Uterus (tissue), 4 donors: ENCODE measurements around the gene ZNF512B. TPM values are rescaled to one million over a fixed set of nuclear protein-coding genes. Genes with fewer than 3 reads are reported as not detected.
A peak's percentile ranks its signal among the peaks of the same experiment; 100 is the strongest.
"Not testable (repeated sequence)": the region's sequence is repeated elsewhere in the genome, so short reads cannot be mapped to it uniquely, and the experiment has no call there.

Experiments used
- DNase-seq, 2 donors: peaks; one replicate each; pipeline ENCODE4 v3.0.0-alpha.2; 2019 to 2020
- H3K27ac ChIP-seq, 2 donors: fragments of 200-600 bp; sonication (generic); 1 replicate in 1 of 2; 2 replicates in 1 of 2; pipeline ENCODE4 v1.5.1; 2016 to 2018
- H3K27me3 ChIP-seq, 2 donors: fragments of 200-600 bp; sonication (generic); one replicate each; pipeline ENCODE4 v1.5.1; 2018 to 2019; ENCODE audit warnings: control low read depth in 1 of 2
- H3K36me3 ChIP-seq, 2 donors: fragments of 200-600 bp; sonication (generic); one replicate each; pipeline ENCODE4 v1.5.1; 2019; ENCODE audit warnings: control low read depth in 1 of 2
- H3K4me1 ChIP-seq, 2 donors: fragments of 200-600 bp; sonication (generic); one replicate each; pipeline ENCODE4 v1.5.1; 2018 to 2019; ENCODE audit warnings: control low read depth in 1 of 2
- H3K4me3 ChIP-seq, 2 donors: fragments of 200-600 bp; sonication (generic); 1 replicate in 1 of 2; 2 replicates in 1 of 2; pipeline ENCODE4 v1.5.1; 2018 to 2019; ENCODE audit warnings: mild to moderate bottlenecking in 1 of 2
- H3K9me3 ChIP-seq, 2 donors: fragments of 200-600 bp; sonication (generic); one replicate each; pipeline ENCODE4 v1.5.1; 2019; ENCODE audit warnings: control low read depth in 1 of 2
- POLR2A ChIP-seq, 2 donors: fragments of 450-650 bp; IDR thresholded peaks; one replicate each; pipeline ENCODE4 v1.6.1; 2016; ENCODE audit warnings: antibody characterized with exemption in 2 of 2, mild to moderate bottlenecking in 1 of 2, moderate library complexity in 1 of 2
- intact Hi-C: fragments of 100-400 bp; cut with DNase I; formaldehyde crosslinking; loops from one replicate; pipeline ENCODE4 v1.15.1; 2023; ENCODE audit warnings: low total_unique reads
- total RNA-seq, 4 donors: library from RNA; depleted of rRNA in 3 of 4; stranded (reverse); fragments of >200 nt in 3 of 4; gene quantifications; one replicate each; pipeline versions ENCODE4 v1.1.0 to v1.2.4, GENCODE V29; 2014 to 2023
- TF ChIP-seq, protein P1 (sequence below), 4 experiments: fragments of 200-600 bp in 2 of 4; fragments of 450-650 bp in 2 of 4; sonication (generic) in 2 of 4; IDR thresholded peaks; one replicate each; pipeline ENCODE4 v1.5.1; 2016 to 2019; ENCODE audit warnings: antibody characterized with exemption in 4 of 4, mild to moderate bottlenecking in 2 of 4, moderate library complexity in 1 of 4
- donor health status: DM: yes; HTN: yes; CAD: no.

Gene ZNF512B, protein sequence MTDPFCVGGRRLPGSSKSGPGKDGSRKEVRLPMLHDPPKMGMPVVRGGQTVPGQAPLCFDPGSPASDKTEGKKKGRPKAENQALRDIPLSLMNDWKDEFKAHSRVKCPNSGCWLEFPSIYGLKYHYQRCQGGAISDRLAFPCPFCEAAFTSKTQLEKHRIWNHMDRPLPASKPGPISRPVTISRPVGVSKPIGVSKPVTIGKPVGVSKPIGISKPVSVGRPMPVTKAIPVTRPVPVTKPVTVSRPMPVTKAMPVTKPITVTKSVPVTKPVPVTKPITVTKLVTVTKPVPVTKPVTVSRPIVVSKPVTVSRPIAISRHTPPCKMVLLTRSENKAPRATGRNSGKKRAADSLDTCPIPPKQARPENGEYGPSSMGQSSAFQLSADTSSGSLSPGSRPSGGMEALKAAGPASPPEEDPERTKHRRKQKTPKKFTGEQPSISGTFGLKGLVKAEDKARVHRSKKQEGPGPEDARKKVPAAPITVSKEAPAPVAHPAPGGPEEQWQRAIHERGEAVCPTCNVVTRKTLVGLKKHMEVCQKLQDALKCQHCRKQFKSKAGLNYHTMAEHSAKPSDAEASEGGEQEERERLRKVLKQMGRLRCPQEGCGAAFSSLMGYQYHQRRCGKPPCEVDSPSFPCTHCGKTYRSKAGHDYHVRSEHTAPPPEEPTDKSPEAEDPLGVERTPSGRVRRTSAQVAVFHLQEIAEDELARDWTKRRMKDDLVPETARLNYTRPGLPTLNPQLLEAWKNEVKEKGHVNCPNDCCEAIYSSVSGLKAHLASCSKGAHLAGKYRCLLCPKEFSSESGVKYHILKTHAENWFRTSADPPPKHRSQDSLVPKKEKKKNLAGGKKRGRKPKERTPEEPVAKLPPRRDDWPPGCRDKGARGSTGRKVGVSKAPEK
- total RNA-seq: 10 to 100 TPM in 3 of 4 donors, 1 to 10 TPM in 1; 4.7 to 23.3 (median 17.4) TPM

DNA sequence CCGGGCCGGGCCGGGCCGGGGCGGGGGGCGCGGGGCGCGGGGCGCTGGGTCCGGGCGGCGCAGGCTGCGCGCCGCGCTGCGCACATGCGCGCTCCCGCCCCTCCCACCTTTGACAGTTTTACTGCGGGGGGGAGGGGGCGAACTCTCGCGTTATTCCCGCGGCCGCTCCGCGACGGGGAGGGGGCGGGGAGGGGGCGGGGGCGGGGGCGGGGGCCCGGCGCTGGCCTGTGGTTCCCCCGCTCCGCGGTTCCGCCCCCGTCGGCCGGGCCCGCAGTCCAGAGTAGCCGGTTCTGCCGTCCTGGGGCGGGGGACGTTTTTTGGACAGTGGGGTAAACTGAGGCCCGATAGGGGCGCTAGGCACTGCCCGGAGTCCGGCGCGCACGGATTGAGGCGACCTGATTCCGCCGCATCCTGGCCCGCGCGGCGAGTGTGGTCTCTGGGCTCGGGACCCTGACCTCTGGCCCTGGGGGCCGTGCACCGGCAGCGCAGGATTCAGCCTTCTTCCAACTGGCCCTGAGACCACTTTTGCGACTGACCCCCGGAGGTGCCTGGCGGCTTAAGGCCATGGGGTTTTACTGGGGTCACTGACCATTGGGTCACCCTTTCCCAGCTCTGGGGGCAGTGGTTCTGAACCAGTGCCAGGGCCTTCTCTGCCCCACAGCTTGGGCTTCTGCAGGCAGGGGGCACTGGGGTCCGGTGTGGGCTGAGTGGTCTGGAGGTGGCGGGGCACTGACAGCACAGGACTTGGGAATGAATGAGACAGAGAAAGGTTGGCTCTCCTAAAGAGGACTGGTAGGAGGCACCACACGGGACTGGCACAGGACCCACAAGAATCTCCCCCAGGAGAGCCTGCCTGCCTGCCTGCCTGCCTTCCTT lies at the start of gene ZNF512B:
Gene ZNF512B (minus strand): TSS at position 93 of the 876 bp plus-strand sequence. CDS start 1,980 bp downstream, outside the sequence.
- DNase-seq: peak; percentile 66 to 69
- H3K4me3 ChIP-seq: peak within 1 kb of the TSS; percentile 46 to 73
- intact Hi-C loops: no loop called here
- no peak for TF ChIP-seq POLR2A (IDR thresholded peaks at IDR 0.05)
- TF ChIP-seq, protein P1, sequence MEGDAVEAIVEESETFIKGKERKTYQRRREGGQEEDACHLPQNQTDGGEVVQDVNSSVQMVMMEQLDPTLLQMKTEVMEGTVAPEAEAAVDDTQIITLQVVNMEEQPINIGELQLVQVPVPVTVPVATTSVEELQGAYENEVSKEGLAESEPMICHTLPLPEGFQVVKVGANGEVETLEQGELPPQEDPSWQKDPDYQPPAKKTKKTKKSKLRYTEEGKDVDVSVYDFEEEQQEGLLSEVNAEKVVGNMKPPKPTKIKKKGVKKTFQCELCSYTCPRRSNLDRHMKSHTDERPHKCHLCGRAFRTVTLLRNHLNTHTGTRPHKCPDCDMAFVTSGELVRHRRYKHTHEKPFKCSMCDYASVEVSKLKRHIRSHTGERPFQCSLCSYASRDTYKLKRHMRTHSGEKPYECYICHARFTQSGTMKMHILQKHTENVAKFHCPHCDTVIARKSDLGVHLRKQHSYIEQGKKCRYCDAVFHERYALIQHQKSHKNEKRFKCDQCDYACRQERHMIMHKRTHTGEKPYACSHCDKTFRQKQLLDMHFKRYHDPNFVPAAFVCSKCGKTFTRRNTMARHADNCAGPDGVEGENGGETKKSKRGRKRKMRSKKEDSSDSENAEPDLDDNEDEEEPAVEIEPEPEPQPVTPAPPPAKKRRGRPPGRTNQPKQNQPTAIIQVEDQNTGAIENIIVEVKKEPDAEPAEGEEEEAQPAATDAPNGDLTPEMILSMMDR (IDR thresholded peaks at IDR 0.05): no peak
- no peaks in the 10 kb centered on the region for H3K9me3 ChIP-seq
- H3K4me1 ChIP-seq: peaks cover 0 to 18% of the 10 kb centered on the region in 2 donors
- peak within 1 kb of the TSS; percentile 73 to 80 for H3K27ac ChIP-seq
- no peaks in the 10 kb centered on the region for H3K36me3 ChIP-seq
- H3K27me3 ChIP-seq: no peaks in the 10 kb centered on the region

DNA sequence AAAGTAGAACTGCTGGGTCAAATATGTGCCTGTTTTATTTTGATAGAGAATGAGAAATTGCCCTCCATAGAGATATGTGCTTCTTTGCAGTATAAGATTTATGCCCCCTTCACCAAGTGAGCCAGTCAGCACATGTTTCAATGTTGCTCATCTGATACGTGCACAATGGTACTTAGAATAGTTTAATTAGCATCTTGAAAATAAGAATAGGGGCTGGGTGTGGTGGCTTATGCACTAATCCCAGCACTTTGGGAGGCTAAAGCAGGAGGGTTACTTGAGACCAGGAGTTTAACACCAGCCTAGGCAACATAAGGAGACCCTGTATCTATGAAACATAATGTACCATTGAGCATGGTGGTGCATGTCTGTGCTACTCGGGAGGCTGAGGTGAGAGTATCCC lies 45.9 kb upstream of the ZNF512B start:
- Histone ChIP-seq H3K9me3 (no peaks in the 10 kb centered on the region), H3K4me1 (no peaks in the 10 kb centered on the region), H3K36me3 (no peaks in the 10 kb centered on the region), H3K4me3 (no peak overlapping the region), H3K27me3 (no peaks in the 10 kb centered on the region), H3K27ac (no peak overlapping the region)
- no peak for TF ChIP-seq POLR2A (IDR thresholded peaks at IDR 0.05)
- TF ChIP-seq, protein P1 (IDR thresholded peaks at IDR 0.05): no peak
- intact Hi-C loops: no loop called here
- DNase-seq: no peak

DNA sequence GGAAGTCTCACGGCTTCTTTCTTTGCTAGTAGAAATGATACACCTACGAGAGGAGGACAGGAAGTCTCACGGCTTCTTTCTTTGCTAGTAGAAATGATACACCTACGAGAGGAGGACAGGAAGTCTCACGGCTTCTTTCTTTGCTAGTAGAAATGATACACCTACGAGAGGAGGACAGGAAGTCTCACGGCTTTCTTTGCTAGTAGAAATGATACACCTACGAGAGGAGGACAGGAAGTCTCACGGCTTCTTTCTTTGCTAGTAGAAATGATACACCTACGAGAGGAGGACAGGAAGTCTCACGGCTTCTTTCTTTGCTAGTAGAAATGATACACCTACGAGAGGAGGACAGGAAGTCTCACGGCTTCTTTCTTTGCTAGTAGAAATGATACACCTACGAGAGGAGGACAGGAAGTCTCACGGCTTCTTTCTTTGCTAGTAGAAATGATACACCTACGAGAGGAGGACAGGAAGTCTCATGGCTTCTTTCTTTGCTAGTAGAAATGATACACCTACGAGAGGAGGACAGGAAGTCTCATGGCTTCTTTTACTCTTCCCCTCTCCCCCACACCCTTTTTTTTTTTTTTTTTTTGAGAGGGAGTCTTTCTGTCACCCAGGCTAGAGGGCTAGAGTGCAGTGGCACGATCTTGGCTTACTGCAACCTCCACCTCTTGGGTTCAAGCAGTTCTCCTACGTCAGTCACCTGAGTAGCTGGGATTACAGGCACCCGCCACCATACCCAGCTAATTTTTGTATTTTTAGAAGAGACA lies 42.8 kb upstream of the ZNF512B start:
- H3K27me3 ChIP-seq, H3K36me3 ChIP-seq, H3K27ac ChIP-seq, DNase-seq, intact Hi-C loops, H3K4me3 ChIP-seq, H3K9me3 ChIP-seq, H3K4me1 ChIP-seq: not testable (repeated sequence)

DNA sequence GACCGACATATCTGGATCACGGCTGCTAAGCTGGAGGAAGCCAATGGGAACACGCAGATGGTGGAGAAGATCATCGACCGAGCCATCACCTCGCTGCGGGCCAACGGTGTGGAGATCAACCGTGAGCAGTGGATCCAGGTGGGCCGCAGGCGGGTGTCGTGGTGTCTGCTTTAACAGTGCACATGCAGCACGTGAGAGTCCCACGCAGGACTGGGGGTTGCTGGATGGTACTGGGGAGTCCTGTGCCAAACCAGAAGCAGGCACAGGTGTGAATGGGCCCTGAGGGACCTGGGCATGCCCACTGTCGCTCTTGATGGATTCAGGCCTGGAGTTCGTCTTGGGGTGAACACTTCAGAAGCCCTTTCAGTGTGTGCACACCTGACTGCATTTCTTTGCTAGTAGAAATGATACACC lies 41.6 kb upstream of the ZNF512B start:
- intact Hi-C loops: no loop called here
- H3K4me3 ChIP-seq: no peak overlapping the region
- H3K4me1 ChIP-seq: no peaks in the 10 kb centered on the region
- no peaks in the 10 kb centered on the region for H3K9me3 ChIP-seq
- no peak overlapping the region for H3K27ac ChIP-seq
- H3K27me3 ChIP-seq: no peaks in the 10 kb centered on the region
- no peaks in the 10 kb centered on the region for H3K36me3 ChIP-seq
- no peak for TF ChIP-seq POLR2A (IDR thresholded peaks at IDR 0.05)
- TF ChIP-seq, protein P1 (IDR thresholded peaks at IDR 0.05): no peak
- no peak for DNase-seq
